ENCODE results near the gene KRT81.
"Not testable (repeated sequence)": the region's sequence is repeated elsewhere in the genome, so short reads cannot be mapped to it uniquely, and the experiment has no call there.

Gene KRT81

GRCh38 chr12:52241205-52241842 lies 50.0 kb downstream of the KRT81 start:
- TF ChIP-seq CTCF (IDR thresholded peaks at IDR 0.05; ENCODE audit: borderline replicate concordance, insufficient read depth, low read depth, low read length) = 0 out of 2 replicates have a peak, but pooled peaks have one; percentile 16
- no peak overlapping the region for H3K4me3 ChIP-seq (ENCODE audit: low read depth, low read length)

GRCh38 chr12:52240247-52240646 lies 51.1 kb downstream of the KRT81 start:
- not testable (repeated sequence) for H3K4me3 ChIP-seq (ENCODE audit: low read depth, low read length)

GRCh38 chr12:52239767-52240166 lies 51.6 kb downstream of the KRT81 start:
- no peak for TF ChIP-seq CTCF (IDR thresholded peaks at IDR 0.05; ENCODE audit: borderline replicate concordance, insufficient read depth, low read depth, low read length)

GRCh38 chr12:52238916-52239646 lies 52.3 kb downstream of the KRT81 start:
- no peak for TF ChIP-seq CTCF (IDR thresholded peaks at IDR 0.05; ENCODE audit: borderline replicate concordance, insufficient read depth, low read depth, low read length)
- no peak overlapping the region for H3K4me3 ChIP-seq (ENCODE audit: low read depth, low read length)

More at GRCh38 chr12:52239767-52240166, 51.6 kb downstream of the KRT81 start:
- H3K4me3 ChIP-seq (ENCODE audit: low read depth, low read length) = no peak overlapping the region

GRCh38 chr12:52238207-52238840 lies 53.0 kb downstream of the KRT81 start:
- no peak overlapping the region for H3K4me3 ChIP-seq (ENCODE audit: low read depth, low read length)
- no peak for TF ChIP-seq CTCF (IDR thresholded peaks at IDR 0.05; ENCODE audit: borderline replicate concordance, insufficient read depth, low read depth, low read length)

- no peak for TF ChIP-seq CTCF (IDR thresholded peaks at IDR 0.05; ENCODE audit: borderline replicate concordance, insufficient read depth, low read depth, low read length)
- H3K4me3 ChIP-seq (ENCODE audit: low read depth, low read length) = no peak overlapping the region
Observed at GRCh38 chr12:52236386-52237050, 54.8 kb downstream of the KRT81 start.
